ENCODE measurements around the gene PTGR3.

Gene PTGR3

GRCh38 chr18:75235896-75236295, 27.0 kb upstream of the PTGR3 start:
- DNase-seq (ENCODE audit: low read depth, low spot score): no peak

DNA sequence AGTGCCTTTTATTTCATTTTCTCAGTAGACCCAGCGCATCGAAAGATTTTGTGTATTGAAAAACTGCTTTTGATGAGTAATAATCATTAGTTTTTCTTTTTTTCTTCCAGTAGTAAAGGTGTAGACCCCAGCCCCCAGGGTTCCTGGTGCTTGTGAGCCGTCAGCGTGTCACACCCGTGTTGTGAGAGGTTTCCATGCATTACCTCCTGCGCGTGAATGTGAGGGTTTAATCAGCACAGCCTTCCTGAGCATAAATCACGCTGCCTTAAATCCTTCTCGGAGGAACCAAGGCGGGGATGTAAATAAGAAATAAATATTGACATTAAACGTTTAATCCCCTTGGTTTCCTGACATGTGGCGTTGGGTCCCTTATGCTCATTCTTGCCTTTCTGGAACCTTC, 26.0 kb upstream of the PTGR3 start:
- DNase-seq (ENCODE audit: low read depth, low spot score): no peak

DNA sequence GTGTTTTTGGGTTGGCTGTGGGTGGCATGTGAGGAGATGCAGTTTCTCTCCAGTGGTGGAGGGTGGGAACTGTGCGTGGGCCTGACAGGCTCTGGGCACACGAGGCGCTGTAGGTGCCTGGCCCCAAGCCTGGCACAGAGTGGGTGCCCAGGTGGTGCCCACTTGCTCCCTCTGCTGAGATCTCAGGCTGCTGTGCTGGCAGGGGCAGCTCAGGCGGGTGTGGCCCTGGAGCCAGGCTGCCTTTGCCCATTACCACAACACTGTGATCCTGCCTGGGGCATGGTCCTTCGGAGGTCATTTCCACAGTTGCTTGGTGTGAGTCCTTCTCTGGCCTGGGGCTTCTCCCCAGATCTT, 22.1 kb upstream of the PTGR3 start:
- DNase-seq (ENCODE audit: low read depth, low spot score): no peak

- no peak for DNase-seq (ENCODE audit: low read depth, low spot score)
These were observed 21.5 kb upstream of the PTGR3 start for GRCh38 chr18:75230163-75231052.

- no peak for DNase-seq (ENCODE audit: low read depth, low spot score)
These were observed 20.5 kb upstream of the PTGR3 start for GRCh38 chr18:75229437-75229836.

- DNase-seq (ENCODE audit: low read depth, low spot score): no peak
These were observed 20.0 kb upstream of the PTGR3 start for GRCh38 chr18:75228967-75229366.

GRCh38 chr18:75227535-75228296, 18.8 kb upstream of the PTGR3 start:
- no peak for DNase-seq (ENCODE audit: low read depth, low spot score)

- no peak for DNase-seq (ENCODE audit: low read depth, low spot score)
These were observed 18.0 kb upstream of the PTGR3 start for GRCh38 chr18:75226956-75227316.

GRCh38 chr18:75226286-75226955, 17.5 kb upstream of the PTGR3 start:
- no peak for DNase-seq (ENCODE audit: low read depth, low spot score)

- DNase-seq (ENCODE audit: low read depth, low spot score): no peak
These were observed 14.9 kb upstream of the PTGR3 start for GRCh38 chr18:75223687-75224347.

DNA sequence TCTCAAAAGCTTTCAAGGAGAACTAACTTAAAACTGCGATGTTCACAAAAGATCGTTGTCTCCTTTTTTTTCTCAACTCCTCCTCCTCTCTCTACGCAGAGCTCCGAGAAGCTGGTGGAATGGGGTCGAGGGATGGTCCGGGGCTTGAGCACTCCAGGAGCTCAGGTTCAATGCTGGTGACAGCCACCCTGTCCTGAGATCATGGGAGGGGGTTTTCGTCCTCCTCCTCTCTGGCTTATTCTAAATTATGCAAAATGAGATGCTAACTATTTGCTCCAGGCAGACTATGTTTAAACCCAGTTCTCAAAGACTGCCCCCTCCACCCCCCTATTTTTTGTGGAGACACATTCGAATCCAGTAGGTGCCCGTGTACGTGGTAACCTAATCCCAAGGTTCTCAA, 13.5 kb upstream of the PTGR3 start:
- DNase-seq (ENCODE audit: low read depth, low spot score): no peak

- DNase-seq (ENCODE audit: low read depth, low spot score): no peak
These were observed 13.0 kb upstream of the PTGR3 start for GRCh38 chr18:75221897-75222296.

GRCh38 chr18:75221397-75221796, 12.5 kb upstream of the PTGR3 start:
- no peak for DNase-seq (ENCODE audit: low read depth, low spot score)

DNA sequence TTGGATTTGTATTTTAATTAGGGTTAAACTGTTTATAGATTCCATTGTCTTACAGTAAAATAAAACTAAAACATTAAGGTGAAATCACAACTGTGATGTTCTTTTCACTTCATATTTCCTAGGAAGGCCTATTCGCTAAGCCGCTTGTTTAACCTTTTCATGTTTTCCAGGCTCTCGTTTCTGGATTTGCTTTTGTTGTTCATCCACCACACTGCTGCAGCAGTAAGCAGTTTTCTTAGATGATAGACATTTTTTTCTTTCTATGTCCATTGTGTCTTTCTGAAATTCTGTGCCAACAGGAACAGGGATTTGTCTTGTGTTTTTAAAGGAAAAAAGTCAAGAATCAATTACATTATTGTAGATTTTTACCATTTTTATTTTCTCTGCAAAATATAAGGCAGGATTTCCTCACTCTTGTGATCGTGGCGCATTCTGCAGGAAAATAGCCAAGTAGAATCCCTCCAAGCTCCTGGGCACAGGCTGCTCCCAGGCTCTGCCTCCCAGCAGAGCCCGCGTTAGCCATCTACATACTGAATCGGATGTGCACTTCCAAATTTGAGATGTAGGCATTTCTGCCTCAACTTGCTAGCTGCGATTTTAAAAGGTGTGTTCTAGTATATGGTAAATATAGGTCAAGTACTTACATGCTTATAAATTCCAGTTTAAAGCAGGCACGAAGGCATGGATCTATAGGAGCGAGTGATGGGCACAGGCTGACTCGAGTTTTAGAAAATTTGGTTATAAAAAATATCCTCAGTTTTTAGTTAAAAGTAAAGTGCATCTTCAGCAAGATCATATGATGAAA, 11.8 kb upstream of the PTGR3 start:
- no peak for DNase-seq (ENCODE audit: low read depth, low spot score)

- DNase-seq (ENCODE audit: low read depth, low spot score): no peak
These were observed 10.9 kb upstream of the PTGR3 start for GRCh38 chr18:75219745-75220375.

- no peak for DNase-seq (ENCODE audit: low read depth, low spot score)
These were observed 9.4 kb upstream of the PTGR3 start for GRCh38 chr18:75218065-75218923.

GRCh38 chr18:75216911-75217689, 8.2 kb upstream of the PTGR3 start:
- DNase-seq (ENCODE audit: low read depth, low spot score): no peak

GRCh38 chr18:75216212-75216910, 7.4 kb upstream of the PTGR3 start:
- no peak for DNase-seq (ENCODE audit: low read depth, low spot score)

Data from brain pericyte (primary cell).